ENCODE measurements around the gene GTPBP2.

GRCh38 chr6:43647613-43648012 is 18.5 kb upstream of the GTPBP2 start:
- TF ChIP-seq EZH2 (IDR thresholded peaks at IDR 0.05; ENCODE audit: insufficient read depth, poor library complexity, severe bottlenecking): no peak
- no peak for TF ChIP-seq EZH2phosphoT487 (IDR thresholded peaks at IDR 0.05; ENCODE audit: insufficient read depth, low read depth)

Data from GM23248 (cell line).